Smooth muscle cell (in vitro differentiated cells): Measurements from ENCODE around the gene HSFX1. TPM values are rescaled to one million over a fixed set of nuclear protein-coding genes. Genes with fewer than 3 reads are reported as not detected.
"Not testable (repeated sequence)": the region's sequence is repeated elsewhere in the genome, so short reads cannot be mapped to it uniquely, and the experiment has no call there.

Experiments used
- DNase-seq: peaks from one replicate; lab custom pipeline; 2025; ENCODE audit not compliant: unreplicated experiment; lab: John Stamatoyannopoulos, UW
- H2AFZ ChIP-seq: fragments of 200-600 bp; sonication (generic); 2 replicates; pipeline ENCODE4 v1.6.0; 2016; ENCODE audit warnings: antibody characterized with exemption, low read depth, mild to moderate bottlenecking
- H3F3A ChIP-seq: fragments of 200-600 bp; sonication (generic); 2 replicates; pipeline ENCODE4 v1.6.0; 2017; ENCODE audit warnings: antibody characterized with exemption, low read depth
- H3K27ac ChIP-seq: fragments of 200-600 bp; sonication (generic); 2 replicates; pipeline ENCODE4 v1.5.1; 2016; ENCODE audit warnings: low read depth, mild to moderate bottlenecking
- H3K27me3 ChIP-seq: fragments of 200-600 bp; sonication (generic); 2 replicates; pipeline ENCODE4 v1.6.1; 2016; ENCODE audit warnings: low read depth, mild to moderate bottlenecking
- H3K36me3 ChIP-seq: fragments of 200-600 bp; sonication (generic); 2 replicates; pipeline ENCODE4 v1.5.1; 2016; ENCODE audit warnings: low read depth
- H3K4me1 ChIP-seq: fragments of 200-600 bp; sonication (generic); 2 replicates; pipeline ENCODE4 v1.5.1; 2016; ENCODE audit warnings: low read depth
- H3K4me2 ChIP-seq: fragments of 200-600 bp; sonication (generic); 2 replicates; pipeline ENCODE4 v1.6.0; 2016; ENCODE audit warnings: mild to moderate bottlenecking
- H3K4me3 ChIP-seq: fragments of 200-600 bp; sonication (generic); 2 replicates; pipeline ENCODE4 v1.5.1; 2016; ENCODE audit warnings: mild to moderate bottlenecking
- H3K79me2 ChIP-seq: fragments of 200-600 bp; sonication (generic); 2 replicates; pipeline ENCODE4 v1.6.0; 2016; ENCODE audit warnings: low read depth, mild to moderate bottlenecking
- H3K9ac ChIP-seq: fragments of 200-600 bp; sonication (generic); 2 replicates; pipeline ENCODE4 v1.6.0; 2016; ENCODE audit warnings: low read depth
- H3K9me3 ChIP-seq: fragments of 200-600 bp; sonication (generic); replicated peaks from 2 replicates; pipeline ENCODE4 v1.5.1; 2016; ENCODE audit warnings: low read depth
- H4K20me1 ChIP-seq: fragments of 200-600 bp; sonication (generic); 2 replicates; pipeline ENCODE4 v1.6.0; 2016; ENCODE audit warnings: low read depth
- CTCF ChIP-seq: fragments of 200-600 bp; sonication (generic); IDR thresholded peaks from 2 replicates; pipeline ENCODE4 v1.5.1; 2017; ENCODE audit warnings: borderline replicate concordance, mild to moderate bottlenecking, antibody characterized with exemption; ENCODE audit not compliant: insufficient read depth, poor library complexity, severe bottlenecking
- WGBS: methylation state at CpG from one replicate; pipeline ENCODE4 v1.1.7; 2016; ENCODE audit warnings: low lambda C conversion rate; 5-methylcytosine and 5-hydroxymethylcytosine counted together
- polyA plus RNA-seq: library from polyadenylated mRNA; unstranded; fragments of >200 nt; fragmentation: Nextera tagmentation; extraction: Ambion mirVana; gene quantifications from 2 replicates; pipeline ENCODE4 v1.2.1, GENCODE V29; 2016
- total RNA-seq: library from RNA; depleted of rRNA; stranded (reverse); fragments of >200 nt; gene quantifications from 2 replicates; pipeline ENCODE4 v1.2.3, GENCODE V29; 2014

The HSFX1 gene
- total and polyA plus RNA-seq, 2 experiments from 2014 or later, result 0.31 to 1.1 TPM

GRCh38 chrX:149758068-149758714, 15.7 kb upstream of the HSFX1 start:
- Histone ChIP-seq H3K27ac (no peak overlapping the region), H3K36me3 (no peaks in the 10 kb centered on the region), H3K4me3 (no peak overlapping the region), H3K4me2 (no peak overlapping the region), H3K9me3 (no peaks in the 10 kb centered on the region), H3K27me3 (no peaks in the 10 kb centered on the region), H3K79me2 (no peaks in the 10 kb centered on the region), H3F3A (no peaks in the 10 kb centered on the region), H3K9ac (no peak overlapping the region), H3K4me1 (no peaks in the 10 kb centered on the region), H2AFZ (no peak overlapping the region), H4K20me1 (no peaks in the 10 kb centered on the region)
- 93% methylated on average over 18 of the region's 18 CpGs for WGBS
- no peak for TF ChIP-seq CTCF
- DNase-seq, result no peak

- not testable (repeated sequence) for H3K27me3 ChIP-seq, H3K4me3 ChIP-seq, H3K27ac ChIP-seq, H4K20me1 ChIP-seq, H2AFZ ChIP-seq, H3F3A ChIP-seq, DNase-seq, H3K4me1 ChIP-seq, H3K9me3 ChIP-seq, H3K36me3 ChIP-seq, H3K79me2 ChIP-seq, H3K4me2 ChIP-seq, H3K9ac ChIP-seq
- whole genome bisulfite sequencing, result 91% methylated on average over 17 of the region's 17 CpGs
These were observed 15.2 kb upstream of the HSFX1 start for GRCh38 chrX:149758715-149759078.

- no peak for TF ChIP-seq CTCF
- WGBS, result 85% methylated on average over 7 of the region's 7 CpGs
These were observed 14.0 kb upstream of the HSFX1 start for GRCh38 chrX:149759824-149760223.

GRCh38 chrX:149760965-149761364, 12.9 kb upstream of the HSFX1 start:
- no peak overlapping the region for H3K27ac ChIP-seq
- no peaks in the 10 kb centered on the region for H3K9me3 ChIP-seq
- H4K20me1 ChIP-seq, result no peaks in the 10 kb centered on the region
- no peak for TF ChIP-seq CTCF
- H3K27me3 ChIP-seq, result no peaks in the 10 kb centered on the region
- H3K4me3 ChIP-seq, result no peak overlapping the region
- H2AFZ ChIP-seq, result no peak overlapping the region
- no peaks in the 10 kb centered on the region for H3K36me3 ChIP-seq
- H3K4me2 ChIP-seq, result no peak overlapping the region
- WGBS, result 82% methylated on average over 3 of the region's 3 CpGs
- H3K9ac ChIP-seq, result no peak overlapping the region
- H3K79me2 ChIP-seq, result no peaks in the 10 kb centered on the region
- no peak for DNase-seq
- H3F3A ChIP-seq, result no peaks in the 10 kb centered on the region
- no peaks in the 10 kb centered on the region for H3K4me1 ChIP-seq

More at GRCh38 chrX:149759824-149760223, 14.0 kb upstream of the HSFX1 start:
- Histone ChIP-seq H3K9me3 (no peaks in the 10 kb centered on the region), H3F3A (no peaks in the 10 kb centered on the region), H3K27ac (no peak overlapping the region), H4K20me1 (no peaks in the 10 kb centered on the region), H3K4me2 (no peak overlapping the region), H3K9ac (no peak overlapping the region), H3K4me1 (no peaks in the 10 kb centered on the region), H3K27me3 (no peaks in the 10 kb centered on the region), H3K79me2 (no peaks in the 10 kb centered on the region), H2AFZ (no peak overlapping the region), H3K4me3 (no peak overlapping the region), H3K36me3 (no peaks in the 10 kb centered on the region)
- no peak for DNase-seq

GRCh38 chrX:149761858-149762674, 11.8 kb upstream of the HSFX1 start:
- H3K36me3 ChIP-seq, H3K4me2 ChIP-seq, H2AFZ ChIP-seq, DNase-seq, H3K79me2 ChIP-seq, H4K20me1 ChIP-seq, H3K4me1 ChIP-seq, H3K27me3 ChIP-seq, H3K9ac ChIP-seq, H3K27ac ChIP-seq, H3F3A ChIP-seq, H3K4me3 ChIP-seq, H3K9me3 ChIP-seq: not testable (repeated sequence)
- 94% methylated on average over 18 of the region's 22 CpGs for WGBS
